Measurements from ENCODE around the gene ITGA11.

DNA sequence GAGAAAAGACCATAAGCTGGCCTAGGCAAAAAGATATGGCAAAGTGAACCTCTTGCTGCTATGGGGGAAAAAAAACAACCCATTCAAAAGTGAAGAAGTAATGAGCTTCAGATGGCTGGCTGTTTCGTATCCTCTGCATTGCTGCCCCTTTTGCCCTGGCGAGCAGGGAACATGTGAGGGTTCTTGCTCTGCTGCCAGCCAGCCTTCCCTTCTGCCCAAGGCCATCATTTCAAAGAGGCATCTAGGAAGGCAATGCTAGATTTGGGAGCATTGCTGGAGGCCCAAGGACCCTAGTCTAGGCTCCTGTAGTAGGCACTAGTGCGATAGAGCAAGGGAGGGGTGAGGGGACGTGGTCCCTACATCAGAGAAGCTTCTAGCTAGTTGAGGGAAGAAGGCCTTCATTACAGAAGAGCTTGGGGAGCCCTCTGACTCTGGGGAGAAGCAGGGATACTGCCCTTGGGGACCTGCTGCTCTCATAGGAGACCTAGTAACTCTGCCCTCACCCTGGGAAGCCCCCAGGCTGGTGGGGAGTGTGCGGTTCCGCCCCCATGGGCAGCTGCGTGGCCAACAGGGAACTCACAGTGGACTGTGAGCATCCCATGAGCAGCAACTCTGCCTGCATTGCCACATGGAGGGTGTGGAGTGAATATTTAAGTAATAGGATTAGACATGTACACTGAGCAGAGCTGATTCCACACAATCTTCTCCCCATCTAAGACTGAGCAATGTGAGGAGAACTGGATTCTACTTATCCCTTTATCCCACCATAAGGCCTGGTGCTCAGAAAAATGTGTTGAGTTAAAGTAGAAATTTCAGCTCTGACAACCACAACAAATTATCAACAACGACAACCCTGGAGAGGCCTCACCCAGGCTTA is 21.3 kb downstream of the ITGA11 start:
- TF ChIP-seq, protein P1, sequence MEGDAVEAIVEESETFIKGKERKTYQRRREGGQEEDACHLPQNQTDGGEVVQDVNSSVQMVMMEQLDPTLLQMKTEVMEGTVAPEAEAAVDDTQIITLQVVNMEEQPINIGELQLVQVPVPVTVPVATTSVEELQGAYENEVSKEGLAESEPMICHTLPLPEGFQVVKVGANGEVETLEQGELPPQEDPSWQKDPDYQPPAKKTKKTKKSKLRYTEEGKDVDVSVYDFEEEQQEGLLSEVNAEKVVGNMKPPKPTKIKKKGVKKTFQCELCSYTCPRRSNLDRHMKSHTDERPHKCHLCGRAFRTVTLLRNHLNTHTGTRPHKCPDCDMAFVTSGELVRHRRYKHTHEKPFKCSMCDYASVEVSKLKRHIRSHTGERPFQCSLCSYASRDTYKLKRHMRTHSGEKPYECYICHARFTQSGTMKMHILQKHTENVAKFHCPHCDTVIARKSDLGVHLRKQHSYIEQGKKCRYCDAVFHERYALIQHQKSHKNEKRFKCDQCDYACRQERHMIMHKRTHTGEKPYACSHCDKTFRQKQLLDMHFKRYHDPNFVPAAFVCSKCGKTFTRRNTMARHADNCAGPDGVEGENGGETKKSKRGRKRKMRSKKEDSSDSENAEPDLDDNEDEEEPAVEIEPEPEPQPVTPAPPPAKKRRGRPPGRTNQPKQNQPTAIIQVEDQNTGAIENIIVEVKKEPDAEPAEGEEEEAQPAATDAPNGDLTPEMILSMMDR (conservative IDR thresholded peaks at IDR 0.05; ENCODE audit: low read length), result no peak
- TF ChIP-seq EZH2phosphoT487 (IDR thresholded peaks at IDR 0.05; ENCODE audit: borderline replicate concordance, low read depth, low read length), result no peak
